Fibroblast of lung (primary cell): ENCODE measurements around the gene TCF12.

Source experiments
- CTCF ChIP-seq, 2 donors: IDR thresholded peaks in 1 of 2; conservative IDR thresholded peaks in 1 of 2; 1 replicate in 1 of 2; 2 replicates in 1 of 2; pipeline ENCODE4 v1.5.1; 2011 to 2012; ENCODE audit warnings: low read length in 2 of 2, control low read depth in 1 of 2, inconsistent platforms in 1 of 2, low read depth in 1 of 2, mild to moderate bottlenecking in 1 of 2
- EZH2 ChIP-seq: IDR thresholded peaks from 2 replicates; pipeline ENCODE4 v1.5.1; 2012; ENCODE audit warnings: low read length, control low read depth, mild to moderate bottlenecking; ENCODE audit errors: missing control alignments

DNA sequence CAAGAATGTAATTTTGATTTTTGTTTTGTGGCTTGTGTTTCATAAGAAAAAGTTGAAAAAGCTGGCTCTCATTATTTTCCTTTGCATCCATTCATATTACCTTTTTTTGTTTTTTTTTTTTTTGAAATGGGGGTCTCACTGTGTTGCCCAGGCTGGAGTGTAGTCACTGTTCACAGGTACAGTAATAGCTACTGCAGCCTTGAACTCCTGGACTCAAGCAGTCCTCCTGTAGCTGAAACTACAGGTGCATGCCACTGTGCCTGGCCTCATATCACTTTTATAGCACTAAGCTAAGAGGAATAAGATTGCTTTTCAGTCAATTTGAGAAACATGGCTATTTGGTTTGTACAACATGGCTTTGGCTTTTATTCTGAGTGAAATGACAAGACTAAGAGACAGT lies 49.8 kb downstream of the TCF12 start:
- TF ChIP-seq EZH2 (no peak), CTCF (conservative IDR thresholded peaks at IDR 0.05 in 1 of 2, IDR thresholded peaks at IDR 0.05 in 1 of 2; ENCODE audit: low read depth in 1 of 2, low read length in 2 of 2) (no peak)
